NCI-H2171 treated with DMSO at 0.1 percent for 48 hours (cell line): Measurements from ENCODE around the gene CTBP2.

ENCODE experiments used
- DNase-seq: peaks from one replicate; lab custom pipeline; 2025; lab: John Stamatoyannopoulos, UW

Gene CTBP2

DNA sequence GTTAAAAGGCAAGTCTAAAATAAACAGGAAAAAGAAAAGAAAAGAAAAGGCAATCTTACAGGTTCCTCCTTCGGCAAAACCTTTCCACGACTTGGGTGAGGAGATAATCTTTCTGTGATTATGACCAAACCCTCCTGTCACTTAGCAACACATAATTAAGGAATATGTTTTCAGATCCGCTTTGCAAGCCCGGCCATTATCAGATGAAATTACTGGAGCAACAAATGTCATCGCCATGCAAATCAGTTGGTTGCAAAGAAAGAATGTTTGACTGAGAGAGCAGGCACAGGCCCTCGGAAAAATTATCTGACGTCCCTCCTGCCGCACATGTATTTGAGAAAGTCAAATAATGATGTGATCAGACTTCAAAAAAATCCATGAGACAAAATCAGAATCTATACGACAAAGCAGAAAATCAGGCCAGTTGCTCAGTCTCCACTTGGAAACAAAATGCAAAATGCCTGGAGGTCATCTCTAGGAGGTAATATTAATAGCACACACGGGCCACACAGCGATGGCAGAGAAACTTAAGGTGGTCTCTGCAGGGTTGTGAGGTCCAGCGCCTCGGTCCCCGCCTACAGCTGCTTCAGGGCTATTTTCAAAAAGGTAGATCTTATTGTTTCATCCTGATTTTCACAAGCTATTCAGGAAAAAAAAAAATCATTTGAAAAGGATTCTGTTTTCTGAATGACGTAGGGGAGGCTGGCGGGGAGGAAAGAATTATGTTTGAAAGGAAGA lies 135.7 kb downstream of the CTBP2 start:
- DNase-seq = peak; percentile 74

DNA sequence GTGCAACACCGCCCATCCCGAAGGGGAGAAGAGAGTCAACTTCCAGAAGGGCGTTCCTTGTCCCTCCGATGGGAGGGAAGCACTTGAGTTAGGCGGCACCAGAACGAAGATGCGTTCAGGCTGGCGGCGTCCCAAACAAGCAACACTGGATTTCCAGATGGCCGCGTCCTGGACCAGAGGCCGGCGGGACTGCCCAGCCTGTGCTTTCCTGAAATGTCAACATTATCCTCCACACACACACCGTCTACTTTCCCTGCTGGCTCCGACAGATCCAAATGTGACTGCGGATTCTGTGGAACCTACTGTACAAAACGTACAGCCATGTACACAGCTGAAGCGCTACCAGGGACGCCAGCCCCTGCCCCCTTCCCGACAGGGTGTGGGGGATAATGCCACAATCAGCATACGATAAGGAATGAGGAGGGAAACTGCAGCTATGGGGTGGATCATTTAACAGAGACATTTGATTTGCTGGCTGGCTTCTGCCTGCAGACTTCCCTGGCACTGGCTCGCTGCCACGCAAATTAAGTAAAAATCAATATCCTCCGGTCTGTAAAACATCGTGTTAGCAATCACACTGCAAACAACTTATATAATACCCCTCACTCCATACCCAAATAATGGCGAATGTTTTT lies 136.4 kb downstream of the CTBP2 start:
- DNase-seq = peak; percentile 74

DNA sequence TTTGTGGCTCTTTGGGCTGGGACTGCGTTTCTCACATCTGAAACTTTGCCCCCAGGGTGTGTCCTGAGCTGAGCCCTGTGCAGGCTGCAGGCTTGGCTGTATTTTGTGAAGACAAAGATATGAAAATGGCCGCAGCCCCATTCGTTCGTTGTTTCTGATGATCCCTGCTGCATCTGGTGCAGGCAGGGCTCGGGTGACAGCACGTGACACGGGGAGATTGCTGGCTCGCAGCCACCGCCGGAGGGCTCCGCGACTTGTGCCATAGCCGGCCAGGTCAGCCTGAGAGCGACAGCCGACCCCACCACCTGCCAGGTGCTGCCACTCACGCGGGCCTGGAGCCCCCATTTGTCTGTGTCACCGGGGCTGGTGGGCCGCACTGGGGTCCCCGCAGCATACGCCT lies 137.1 kb downstream of the CTBP2 start:
- peak; percentile 62 for DNase-seq

DNA sequence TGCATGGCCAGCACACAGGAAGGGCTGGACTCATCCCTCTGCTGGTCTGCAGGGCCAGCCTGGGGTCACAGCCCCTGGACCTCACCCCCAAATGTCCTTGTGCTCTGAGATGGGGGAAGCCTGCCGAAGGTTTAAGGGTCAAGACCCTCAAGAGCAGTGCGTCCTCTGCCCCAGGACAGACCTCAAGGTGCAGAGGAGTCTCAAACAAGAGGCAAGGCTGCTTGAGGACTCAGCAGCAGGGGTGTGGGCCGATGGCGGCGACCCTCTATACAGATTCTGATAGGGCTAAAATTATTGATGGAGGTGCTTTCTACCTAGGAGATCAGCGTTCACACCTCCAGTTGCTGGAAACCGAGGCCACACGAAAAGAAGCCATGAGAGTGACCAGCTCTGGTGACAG lies 137.7 kb downstream of the CTBP2 start:
- DNase-seq = no peak

DNA sequence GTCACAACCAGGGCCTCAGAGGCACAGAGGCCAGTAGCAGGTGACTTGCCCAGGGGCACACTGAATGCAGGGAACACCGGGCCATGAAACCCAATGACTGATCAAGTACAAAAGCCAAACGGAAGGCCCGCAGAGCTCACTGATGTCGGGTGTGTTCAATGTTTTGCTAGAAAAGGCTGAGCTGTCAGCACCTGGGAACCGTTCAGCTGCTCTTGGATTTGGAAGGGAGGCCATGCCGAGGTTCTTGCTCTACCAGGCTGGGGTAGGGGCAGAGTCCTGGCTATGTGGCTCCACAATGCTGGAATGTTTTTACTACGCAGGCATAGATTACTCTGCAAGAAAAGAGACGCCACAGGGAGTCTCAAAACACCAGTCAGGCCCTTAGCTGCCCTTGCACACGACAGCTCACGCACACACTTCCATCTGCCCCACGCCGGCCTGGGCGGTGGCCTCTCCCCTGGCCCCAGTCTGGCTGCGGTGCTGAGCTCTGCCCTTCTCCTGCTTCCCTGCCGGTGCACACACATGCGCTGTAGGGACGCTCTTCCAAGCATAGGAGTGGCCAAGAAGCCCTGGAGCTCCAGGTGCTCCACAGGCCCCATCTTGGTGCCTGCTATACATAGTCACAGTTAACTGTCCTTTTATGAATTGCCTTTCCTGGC lies 138.5 kb downstream of the CTBP2 start:
- DNase-seq = no peak

DNA sequence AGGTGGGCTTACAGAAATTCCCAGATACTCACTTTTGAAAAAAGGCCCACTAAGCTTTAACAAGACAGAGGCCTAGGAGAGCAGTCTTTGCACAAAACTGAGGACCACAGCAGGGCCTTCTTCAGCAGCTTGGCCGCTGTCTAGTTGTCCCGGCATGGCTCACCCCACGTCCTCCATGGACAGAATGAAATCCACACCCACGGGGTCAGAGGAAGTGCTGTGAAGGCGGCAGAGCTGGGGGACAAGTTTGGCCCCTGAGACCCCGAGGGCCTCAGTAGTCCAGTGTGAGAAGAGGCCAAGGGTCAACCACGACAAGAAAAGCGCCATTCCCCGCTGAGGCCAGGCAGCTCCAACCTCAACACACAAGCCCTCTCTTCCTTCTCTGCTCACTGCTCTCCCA lies 139.5 kb downstream of the CTBP2 start:
- no peak for DNase-seq

DNA sequence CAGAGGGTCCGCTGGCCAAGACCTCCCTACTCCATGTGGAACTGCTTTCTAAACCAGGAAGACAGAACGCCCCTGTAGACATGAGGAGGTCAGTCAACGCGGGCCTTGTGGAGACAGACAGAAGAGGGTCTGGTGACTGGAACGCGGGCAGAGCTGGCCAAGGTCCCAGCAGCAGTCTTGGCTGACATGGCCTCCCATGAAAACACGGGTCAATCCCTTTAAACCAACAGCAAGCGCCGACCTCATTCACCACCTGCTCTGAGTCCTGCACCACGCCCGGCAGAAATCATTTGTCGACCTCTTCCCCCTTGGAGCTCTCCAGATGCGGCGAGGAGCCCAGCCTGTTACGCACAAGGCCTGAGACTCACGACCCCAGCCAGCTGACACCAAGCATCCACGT lies 140.0 kb downstream of the CTBP2 start:
- no peak for DNase-seq

DNA sequence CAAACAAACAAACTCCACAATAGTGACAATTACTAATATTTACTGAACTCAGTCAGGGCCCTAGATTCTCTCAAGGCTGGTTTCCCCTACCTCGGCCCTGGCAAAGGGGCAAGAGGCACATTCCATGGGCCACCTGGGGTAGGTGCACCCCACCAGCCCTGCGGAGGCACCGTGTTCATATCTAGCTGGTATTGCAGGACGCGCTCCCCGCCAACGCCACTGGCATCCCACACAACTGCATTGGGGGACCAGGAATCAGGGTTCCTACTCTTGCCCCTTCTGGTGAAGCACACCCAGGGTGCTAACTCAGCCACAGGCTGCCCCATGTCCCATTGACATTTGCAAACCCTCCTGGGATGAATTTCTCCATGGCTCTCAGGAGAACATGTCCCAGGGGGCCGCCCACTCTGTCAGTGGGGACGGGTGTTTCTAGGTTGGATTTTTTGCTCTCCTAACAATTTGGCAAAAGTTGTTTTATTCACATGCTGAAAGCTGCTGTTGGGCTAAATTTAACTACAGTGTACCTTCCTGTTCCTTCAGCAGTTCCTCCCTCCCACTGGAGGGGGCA lies 141.7 kb downstream of the CTBP2 start:
- no peak for DNase-seq

DNA sequence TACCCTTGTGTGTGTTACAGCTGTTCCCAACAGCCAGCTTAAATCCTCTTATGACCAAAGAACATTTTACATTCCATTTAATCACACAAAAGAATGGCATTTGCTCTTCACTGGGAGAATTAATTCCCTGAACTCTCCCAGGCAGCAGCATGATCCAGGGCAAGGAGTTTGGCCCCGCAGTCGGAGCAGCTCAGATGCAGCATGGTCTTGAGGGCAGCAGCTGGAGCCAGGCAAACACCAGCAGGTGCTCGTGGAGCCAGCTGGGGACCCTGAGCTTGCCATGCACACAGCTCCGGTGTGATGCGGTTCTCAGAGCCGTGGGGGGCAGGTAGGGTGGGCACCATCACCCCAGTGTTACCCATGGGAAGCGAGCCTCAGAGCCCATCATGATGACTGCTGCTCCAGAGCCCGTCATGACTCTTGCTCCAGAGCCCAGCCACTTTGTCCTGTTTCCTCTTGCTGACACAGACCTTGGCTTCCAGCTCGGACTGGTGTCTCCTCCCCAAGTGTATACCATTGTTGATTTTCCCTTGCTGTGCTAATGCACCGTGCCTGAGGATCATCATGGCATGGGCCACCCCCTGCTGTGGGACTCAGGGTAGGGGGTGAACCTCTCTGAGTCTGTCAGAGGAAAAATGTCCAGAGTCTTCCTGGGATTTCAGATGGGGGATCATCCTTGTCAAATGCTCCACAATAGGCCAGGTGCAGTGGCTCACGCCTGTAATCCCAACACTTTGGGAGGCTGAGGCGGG lies 142.6 kb downstream of the CTBP2 start:
- DNase-seq = peak; percentile 46

DNA sequence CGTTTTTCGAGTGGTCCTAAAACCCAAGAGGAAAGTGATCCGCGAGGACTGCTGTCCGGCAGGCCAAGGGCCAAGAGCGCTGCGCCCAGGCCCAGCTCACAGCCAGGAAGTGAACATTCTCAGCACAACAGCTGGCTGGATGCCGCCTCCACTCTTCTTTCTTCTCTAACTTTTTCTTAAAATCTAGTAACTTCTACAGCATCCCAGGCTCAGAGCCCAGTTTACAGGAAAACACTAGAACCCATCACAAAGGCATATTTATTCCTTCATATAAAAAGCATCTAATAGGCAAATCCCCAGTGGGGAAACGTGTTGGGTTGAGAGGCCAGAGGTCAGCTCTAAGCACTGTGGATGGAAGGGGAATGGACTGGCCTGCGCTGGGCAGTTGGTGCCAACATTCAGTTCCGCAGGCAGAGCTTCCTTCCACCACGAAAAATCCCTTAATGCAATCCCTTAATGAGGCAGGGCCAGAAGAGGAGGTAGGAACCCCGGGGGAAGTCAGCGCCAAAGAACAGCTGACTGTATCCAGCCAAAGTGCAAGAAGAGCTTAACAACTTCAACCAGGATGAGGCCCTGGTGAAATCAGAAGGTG lies 143.7 kb downstream of the CTBP2 start:
- no peak for DNase-seq

DNA sequence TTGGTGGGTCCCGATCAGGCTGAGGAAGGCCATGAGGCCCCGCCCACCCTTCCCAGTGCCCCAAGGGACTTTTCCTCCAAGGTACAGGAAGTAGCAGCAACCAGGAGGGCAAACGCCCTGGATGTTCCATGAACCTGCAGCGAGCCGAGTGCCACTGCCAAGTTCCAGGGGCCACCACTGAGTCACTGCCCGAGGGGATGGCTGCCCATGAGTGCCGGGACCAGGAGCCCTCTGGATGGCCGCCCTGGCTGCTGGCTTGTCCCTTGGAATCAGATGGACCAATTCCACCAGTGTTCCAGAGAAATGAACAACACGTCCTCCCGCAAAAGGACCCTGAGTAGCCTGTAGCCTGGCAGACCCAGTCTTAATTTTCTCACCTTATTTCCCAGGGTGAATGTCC lies 144.2 kb downstream of the CTBP2 start:
- no peak for DNase-seq

DNA sequence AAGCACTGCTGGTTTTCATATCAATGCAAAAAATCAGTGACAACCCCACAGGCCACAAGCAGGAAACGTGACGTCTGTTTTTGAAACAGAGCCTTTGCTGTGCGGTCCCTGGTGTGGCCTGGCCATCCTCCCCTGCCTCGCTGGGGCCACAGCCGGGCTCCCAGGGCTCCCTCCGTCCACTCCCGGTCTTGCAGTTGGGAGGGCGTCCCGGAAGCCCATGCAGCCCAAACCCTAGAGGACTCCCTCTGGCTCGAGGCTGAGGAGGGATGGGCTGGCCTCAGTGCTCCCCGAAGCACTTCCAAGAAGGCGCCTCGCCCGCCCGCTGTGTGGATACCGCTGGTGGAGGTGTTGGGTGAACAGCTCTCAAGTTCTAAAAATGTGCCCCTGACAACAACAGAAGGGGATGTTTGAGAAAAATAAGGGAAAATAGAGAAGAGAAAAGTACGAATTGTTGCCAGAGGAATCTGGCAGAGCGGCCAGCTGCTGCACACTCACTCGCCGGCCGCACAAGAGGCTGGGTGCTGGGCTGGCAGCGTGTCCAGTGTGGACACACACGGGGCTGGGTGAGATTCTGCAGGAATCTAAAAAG lies 144.9 kb downstream of the CTBP2 start:
- DNase-seq = no peak

DNA sequence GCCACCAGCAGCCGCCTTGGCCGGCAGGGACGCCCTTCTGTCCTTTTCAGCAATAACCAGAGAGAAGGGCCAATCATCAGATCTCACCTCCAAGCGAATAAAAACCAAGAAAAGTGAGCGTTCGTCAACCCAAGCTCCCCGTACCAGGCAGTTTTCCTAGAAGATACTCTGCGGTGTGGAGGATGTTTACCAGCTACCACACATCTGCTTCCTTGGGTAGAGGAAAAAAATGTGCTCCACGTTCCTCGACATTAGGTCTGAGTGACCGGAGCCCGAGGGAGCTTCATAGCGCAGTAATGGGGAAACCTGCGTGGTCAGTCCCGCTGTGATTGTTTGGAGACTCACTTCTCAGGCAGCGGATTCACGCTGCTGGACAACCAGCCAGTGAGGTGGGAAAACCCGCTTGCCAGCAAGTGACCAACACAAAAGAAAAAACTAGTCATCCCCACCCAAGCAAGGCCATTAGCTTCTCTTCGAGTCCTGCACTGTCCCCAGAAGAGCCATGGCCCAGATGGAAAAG lies 145.5 kb downstream of the CTBP2 start:
- no peak for DNase-seq

DNA sequence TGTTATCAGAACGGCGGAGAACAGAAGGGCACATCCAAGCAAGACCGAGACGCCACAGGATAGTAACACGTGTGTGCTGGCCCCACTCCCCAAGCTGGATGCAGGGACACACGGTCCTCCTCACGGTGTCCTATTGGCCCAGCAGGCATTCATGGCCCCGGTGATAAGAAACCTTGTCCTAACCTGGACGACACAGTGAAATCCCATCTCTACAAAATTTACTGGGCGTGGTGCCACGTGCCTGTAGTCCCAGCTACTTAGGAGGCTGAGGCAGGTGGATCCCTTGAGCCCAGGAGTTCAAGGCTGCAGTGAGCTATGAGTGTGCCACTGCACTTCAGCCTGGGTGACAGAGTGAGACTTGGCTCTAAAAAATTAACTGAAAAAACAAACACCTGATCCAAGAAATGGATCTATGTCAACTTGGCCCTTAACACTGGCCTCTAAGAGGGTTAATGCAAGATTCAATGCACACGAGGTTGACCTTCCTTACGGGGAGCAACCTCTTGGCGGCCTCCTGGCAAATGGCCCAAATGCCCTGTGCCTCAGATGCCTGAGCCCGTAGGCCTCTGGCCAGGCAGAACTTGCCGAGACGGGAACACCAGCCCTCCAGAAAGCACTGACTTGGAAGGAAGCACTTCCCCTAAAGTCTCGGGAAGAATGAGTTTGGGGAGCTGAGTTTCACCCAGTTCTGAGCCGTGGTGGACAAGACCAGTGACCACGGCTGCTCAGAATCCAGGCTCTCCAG lies 146.1 kb downstream of the CTBP2 start:
- no peak for DNase-seq

DNA sequence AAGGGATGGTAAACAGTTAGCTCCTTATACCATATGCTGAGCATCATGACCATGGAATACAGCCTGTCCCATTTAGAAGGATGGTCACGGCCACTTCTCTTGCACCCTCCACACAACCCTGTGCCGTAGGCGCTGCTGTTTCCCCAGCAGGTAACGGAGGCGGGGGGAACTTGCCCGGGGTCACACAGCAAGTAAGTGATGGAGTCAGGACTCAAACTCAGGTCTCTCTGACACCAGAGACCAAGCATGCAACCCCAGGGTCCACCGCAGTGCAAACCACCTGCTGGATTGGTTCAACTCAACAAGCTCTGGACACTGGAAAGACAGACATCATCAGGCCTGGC lies 146.9 kb downstream of the CTBP2 start:
- DNase-seq = no peak

DNA sequence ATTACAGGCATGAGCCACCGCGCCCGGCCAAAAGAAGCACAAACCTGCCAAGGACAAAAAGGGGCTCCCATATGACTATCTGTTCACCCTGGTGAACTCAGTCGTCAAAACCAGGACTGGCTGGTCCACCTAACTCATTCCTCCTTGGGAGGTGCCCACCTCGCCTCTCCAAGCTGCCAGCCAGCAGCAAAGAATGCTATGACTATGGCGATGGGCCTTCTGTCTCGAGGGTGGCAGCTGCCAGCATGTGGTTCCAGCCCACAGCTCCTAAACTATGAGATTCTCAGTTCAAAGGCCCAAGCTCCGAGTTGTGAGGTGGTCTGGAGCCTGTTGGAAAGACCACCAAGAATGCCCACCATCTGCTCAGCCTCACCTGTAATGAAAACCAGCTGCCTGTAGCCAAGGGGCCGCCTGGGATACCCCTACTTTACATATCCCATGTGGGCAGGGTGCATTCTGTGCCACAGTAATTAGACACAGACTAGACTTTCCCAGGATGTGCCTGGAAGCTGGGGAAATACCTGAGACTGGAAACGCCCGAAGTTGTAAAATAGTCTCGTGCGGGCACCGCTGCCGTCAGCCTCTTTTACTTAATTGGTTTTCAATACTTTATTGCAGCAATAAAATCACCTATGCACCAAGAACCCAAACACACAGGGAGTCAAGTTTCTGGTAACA lies 147.4 kb downstream of the CTBP2 start:
- no peak for DNase-seq

DNA sequence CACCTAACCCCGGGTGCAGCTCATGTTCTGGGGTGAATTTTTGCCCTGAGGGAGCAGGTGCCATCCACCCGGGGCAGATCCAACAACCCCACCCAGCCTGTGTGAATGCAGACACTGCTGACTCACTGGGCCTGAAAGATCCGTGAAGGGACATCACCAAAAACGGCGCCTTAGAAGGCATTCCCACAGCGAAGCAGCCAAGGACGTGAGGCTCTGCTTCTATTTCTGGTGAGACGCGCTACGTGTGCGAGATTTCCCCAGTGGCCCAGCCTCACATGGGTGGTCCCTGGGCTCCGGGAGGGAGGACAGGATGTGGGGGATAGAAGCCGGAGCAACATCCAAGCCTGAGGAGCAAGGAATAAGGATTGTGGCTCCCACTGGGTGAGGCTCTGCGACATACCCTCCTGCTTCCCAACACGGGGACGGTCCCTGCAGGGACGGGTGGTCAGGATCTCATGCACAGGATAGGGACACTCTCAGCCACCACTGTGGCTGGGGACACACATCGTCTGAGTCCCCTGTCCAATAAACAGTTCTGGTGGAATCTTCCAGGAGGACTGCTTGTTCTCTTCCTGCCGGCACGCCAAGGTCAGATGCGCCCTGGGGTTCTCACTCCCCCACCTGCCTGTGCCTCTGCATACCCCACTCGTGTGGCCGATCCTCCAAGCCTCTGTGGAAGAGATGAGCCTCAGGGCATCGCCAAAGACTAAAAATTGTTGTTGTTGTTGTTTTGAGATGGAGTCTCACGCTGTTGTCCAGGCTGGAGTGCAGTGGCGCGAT lies 148.2 kb downstream of the CTBP2 start:
- no peak for DNase-seq

DNA sequence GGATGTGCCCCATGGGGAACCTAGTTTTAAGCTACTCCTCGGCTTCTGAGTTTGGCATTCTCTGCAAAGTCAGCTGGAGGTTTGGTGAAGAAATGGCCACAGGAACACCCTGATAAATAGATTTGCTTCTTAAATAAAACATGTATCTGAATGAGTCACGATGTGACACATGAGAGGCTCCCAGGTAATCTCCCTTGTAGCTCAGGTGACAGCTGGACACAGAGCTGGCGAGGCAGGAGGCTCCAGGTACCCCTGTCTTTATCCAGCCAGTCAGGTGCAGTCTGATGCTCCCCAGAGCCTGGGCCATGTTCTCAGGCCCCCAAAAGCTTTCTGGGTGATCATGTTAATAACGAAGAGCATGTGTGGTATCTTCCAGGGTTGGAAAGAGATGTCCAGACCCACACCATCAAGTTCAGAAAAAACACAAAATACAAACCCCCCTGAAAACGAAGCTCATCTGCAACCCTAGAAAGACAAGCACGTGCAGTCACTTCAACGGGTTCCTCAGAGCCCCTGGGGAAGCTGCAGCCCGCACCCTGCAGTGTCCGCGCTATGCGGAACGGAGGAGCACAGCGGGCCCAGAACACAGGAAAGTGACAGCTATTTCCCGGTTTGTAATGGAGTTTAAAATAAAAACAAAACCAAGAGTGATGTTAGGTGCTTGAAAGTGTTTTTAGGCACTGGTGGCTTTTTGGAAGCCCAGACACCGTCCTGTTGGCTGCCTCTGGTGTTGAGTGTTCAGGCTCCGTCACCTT lies 149.0 kb downstream of the CTBP2 start:
- no peak for DNase-seq

DNA sequence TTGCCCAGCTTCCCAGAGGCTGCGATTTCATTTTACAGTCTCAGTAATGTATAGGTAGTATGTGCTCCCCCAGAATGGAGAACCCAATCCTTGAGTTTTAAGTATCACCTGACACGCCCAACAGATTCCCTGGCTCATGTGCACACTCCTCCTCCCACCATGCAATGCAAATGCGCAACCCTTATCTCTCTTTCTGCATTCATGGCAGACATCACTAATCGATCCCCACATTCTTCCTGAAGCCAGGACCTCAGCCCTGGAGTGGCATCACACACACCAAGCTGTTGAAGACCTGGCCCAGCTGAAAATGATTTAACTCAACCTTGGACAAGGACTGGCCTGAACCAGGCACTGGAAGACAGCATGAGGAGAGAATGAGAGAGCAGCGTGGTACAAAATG lies 150.0 kb downstream of the CTBP2 start:
- DNase-seq = no peak
